IMR-90 (cell line): ENCODE results near the gene ANKRD13B. TPM values are rescaled to one million over a fixed set of nuclear protein-coding genes. Genes with fewer than 3 reads are reported as not detected.
A peak's percentile ranks its signal among the peaks of the same experiment; 100 is the strongest.

Experiments used
- ATAC-seq: fragments of 200-7000 bp; cut with Tn5 transposase; 2 replicates; pipeline ENCODE4 v1.9.1; 2020; ENCODE audit warnings: low read depth, mild to moderate bottlenecking, moderate library complexity
- BruUV-seq: library from RNA; stranded (reverse); fragments of 400-500 nt; replicated peaks from 2 replicates; lab custom pipeline; 2021; lab: Mats Ljungman, UMichigan
- CTCF ChIA-PET: fragments of 300-600 bp; formaldehyde crosslinking; extraction: SDS; loops from one replicate; lab custom pipeline; 2021; ENCODE audit warnings: antibody characterized with exemption; lab: Yijun Ruan, JAX
- POLR2A ChIA-PET: fragments of 300-600 bp; sonication (Branson Sonifier 250); formaldehyde crosslinking; loops from one replicate; lab custom pipeline; 2022; ENCODE audit warnings: antibody characterized with exemption; ENCODE audit not compliant: unreplicated experiment; lab: Charles Lee
- DNase-seq: peaks from one replicate; pipeline ENCODE4 v3.0.0; 2013
- H2AFZ ChIP-seq: replicated peaks from 2 replicates; pipeline ENCODE3; 2013; ENCODE audit warnings: low read length, mild to moderate bottlenecking; ENCODE audit not compliant: poor library complexity
- H2AK5ac ChIP-seq: 2 replicates; pipeline ENCODE4 v1.6.1; 2013; ENCODE audit warnings: low read depth, low read length, inconsistent platforms
- H2AK9ac ChIP-seq: replicated peaks from 2 replicates; pipeline ENCODE3; 2013; ENCODE audit warnings: mild to moderate bottlenecking, low read depth, low read length, moderate library complexity; ENCODE audit not compliant: poor library complexity
- H2BK120ac ChIP-seq: 2 replicates; pipeline ENCODE4 v1.6.1; 2013; ENCODE audit warnings: low read depth, low read length, inconsistent platforms
- H2BK15ac ChIP-seq: 3 replicates; pipeline ENCODE4 v1.6.1; 2013; ENCODE audit warnings: low read depth, low read length, inconsistent platforms
- H2BK20ac ChIP-seq: 2 replicates; pipeline ENCODE4 v1.6.1; 2013; ENCODE audit warnings: low read depth, mild to moderate bottlenecking, inconsistent platforms, low read length, moderate library complexity
- H2BK5ac ChIP-seq: 2 replicates; pipeline ENCODE4 v1.6.1; 2013; ENCODE audit warnings: mild to moderate bottlenecking, low read depth, low read length, inconsistent platforms; ENCODE audit not compliant: poor library complexity, severe bottlenecking
- H3K14ac ChIP-seq: replicated peaks from 2 replicates; pipeline ENCODE4 v1.6.1; 2013; ENCODE audit warnings: low read depth, low read length, inconsistent platforms
- H3K18ac ChIP-seq: 2 replicates; pipeline ENCODE4 v1.6.1; 2013; ENCODE audit warnings: low read depth, low read length, control low read depth
- H3K23ac ChIP-seq: 2 replicates; pipeline ENCODE4 v1.6.1; 2013; ENCODE audit warnings: low read depth, low read length, inconsistent platforms
- H3K27ac ChIP-seq: 2 replicates; pipeline ENCODE4 v1.5.1; 2013; ENCODE audit warnings: mild to moderate bottlenecking, control low read depth, low read length; ENCODE audit not compliant: insufficient read depth
- H3K27me3 ChIP-seq: 2 replicates; pipeline ENCODE4 v1.6.1; 2013; ENCODE audit warnings: low read length; ENCODE audit not compliant: control insufficient read depth, insufficient read depth
- H3K36me3 ChIP-seq: 2 replicates; pipeline ENCODE4 v1.6.1; 2013; ENCODE audit warnings: low read length, mixed read lengths; ENCODE audit not compliant: control insufficient read depth, insufficient read depth
- H3K4ac ChIP-seq: 2 replicates; pipeline ENCODE4 v1.6.1; 2013; ENCODE audit warnings: low read depth, low read length, inconsistent platforms
- H3K4me1 ChIP-seq: 2 replicates; pipeline ENCODE4 v1.6.1; 2013; ENCODE audit warnings: low read length, mixed read lengths; ENCODE audit not compliant: control insufficient read depth, insufficient read depth
- H3K4me2 ChIP-seq: 2 replicates; pipeline ENCODE4 v1.6.1; 2013; ENCODE audit warnings: low read depth, mild to moderate bottlenecking, control low read depth, low read length, moderate library complexity
- H3K4me3 ChIP-seq: 2 replicates; pipeline ENCODE4 v1.5.1; 2013; ENCODE audit warnings: low read depth, mild to moderate bottlenecking, control low read depth, low read length, moderate library complexity; ENCODE audit not compliant: insufficient read depth
- H3K56ac ChIP-seq: 2 replicates; pipeline ENCODE4 v1.6.1; 2013; ENCODE audit warnings: low read length, inconsistent platforms; ENCODE audit not compliant: insufficient read depth; ENCODE audit errors: extremely low read depth
- H3K79me1 ChIP-seq, 2 experiments: 2 replicates each; pipeline ENCODE4 v1.6.1; 2013; ENCODE audit warnings: low read length in 2 of 2, inconsistent platforms in 1 of 2, low read depth in 1 of 2
- H3K9ac ChIP-seq: 2 replicates; pipeline ENCODE4 v1.6.1; 2013; ENCODE audit warnings: low read depth, low read length, control low read depth
- H3K9me1 ChIP-seq: 2 replicates; pipeline ENCODE4 v1.6.1; 2013; ENCODE audit warnings: low read length, inconsistent platforms; ENCODE audit not compliant: insufficient read depth
- H3K9me3 ChIP-seq: 2 replicates; pipeline ENCODE4 v1.6.1; 2013; ENCODE audit warnings: low read length; ENCODE audit not compliant: control insufficient read depth, insufficient read depth
- H4K20me1 ChIP-seq: 2 replicates; pipeline ENCODE4 v1.6.1; 2013; ENCODE audit warnings: low read length, inconsistent platforms; ENCODE audit not compliant: insufficient read depth
- H4K5ac ChIP-seq: 2 replicates; pipeline ENCODE4 v1.6.1; 2013; ENCODE audit warnings: mild to moderate bottlenecking, low read depth, low read length, control low read depth
- H4K8ac ChIP-seq, 2 experiments: 2 replicates each; pipeline ENCODE4 v1.6.1; 2013; ENCODE audit warnings: low read depth in 2 of 2, low read length in 2 of 2, control low read depth in 1 of 2, inconsistent platforms in 1 of 2
- H4K91ac ChIP-seq: 2 replicates; pipeline ENCODE4 v1.6.1; 2013; ENCODE audit warnings: low read depth, low read length, inconsistent platforms; ENCODE audit not compliant: insufficient read depth
- BHLHE40 ChIP-seq: fragments of 150-350 bp; IDR thresholded peaks from 2 replicates; pipeline ENCODE4 v1.6.1; 2016; ENCODE audit warnings: mild to moderate bottlenecking, low read depth, low read length
- CHD1 ChIP-seq: IDR thresholded peaks from 2 replicates; pipeline ENCODE4 v1.6.1; 2012; ENCODE audit warnings: low read depth, low read length, improper control_type of control experiment
- CTCF ChIP-seq: conservative IDR thresholded peaks from 2 replicates; pipeline ENCODE4 v1.5.1; 2012; ENCODE audit warnings: mild to moderate bottlenecking, low read depth, low read length, improper control_type of control experiment
- MXI1 ChIP-seq: IDR thresholded peaks from 2 replicates; pipeline ENCODE4 v1.6.1; 2012; ENCODE audit warnings: low read depth, mild to moderate bottlenecking, low read length, moderate library complexity, borderline replicate concordance
- RAD21 ChIP-seq: IDR thresholded peaks from 2 replicates; pipeline ENCODE4 v1.6.1; 2012; ENCODE audit warnings: low read length, improper control_type of control experiment
- RFX5 ChIP-seq: IDR thresholded peaks from 2 replicates; pipeline ENCODE4 v1.8.0; 2012; ENCODE audit warnings: low read depth, mild to moderate bottlenecking, low read length, moderate library complexity
- USF2 ChIP-seq: fragments of 150-350 bp; IDR thresholded peaks from 2 replicates; pipeline ENCODE4 v1.6.1; 2017; ENCODE audit warnings: mild to moderate bottlenecking, antibody characterized with exemption, low read length, low read depth
- WGBS, 2 experiments: methylation state at CpG; one replicate each; pipeline versions ENCODE4 v1.1.5 to v1.1.7; 2013; ENCODE audit warnings: missing lambda C conversion rate in 2 of 2; ENCODE audit not compliant: insufficient read length in 1 of 2; ENCODE audit errors: extremely low coverage in 2 of 2; 5-methylcytosine and 5-hydroxymethylcytosine counted together
- dilution Hi-C: fragments of 300-500 bp; cut with HindIII; formaldehyde crosslinking; loops from one replicate; pipeline ENCODE4 v1.14.3; 2018; ENCODE audit warnings: low sequenced_read_pairs; ENCODE audit not compliant: unreplicated experiment
- in situ Hi-C: fragments of 300-500 bp; cut with MboI; formaldehyde crosslinking; loops from 3 replicates; pipeline ENCODE4 v1.14.3; 2019; ENCODE audit warnings: low sequenced_read_pairs, inconsistent platforms, mixed read lengths
- intact Hi-C: fragments of 100-400 bp; cut with micrococcal nuclease; formaldehyde crosslinking; loops from 2 replicates; pipeline ENCODE4 v1.10.0; 2022
- polyA plus RNA-seq, 3 experiments: library from polyadenylated mRNA; depleted of rRNA; stranded (reverse); fragments of >200 nt; gene quantifications; 2 replicates each; pipeline ENCODE4 v1.2.3, GENCODE V29; 2012; ENCODE audit warnings: low replicate concordance in 1 of 3
- total RNA-seq: library from RNA; depleted of rRNA; stranded (reverse); fragments of >200 nt; gene quantifications from 2 replicates; pipeline ENCODE4 v1.2.3, GENCODE V29; 2012

ANKRD13B gene
- total and polyA plus RNA-seq, 2 of the 4 experiments (the other 2 are of a cell fraction): 0.90 to 4.0 TPM

- POLR2A ChIA-PET: interaction anchor here (0.5 kb wide), 1 partner anchor 1675 kb away, joined by 10 read pairs; no protein-coding TSS in a partner anchor
- ATAC-seq (no peak), DNase-seq (no peak)
- peaks cover 0 to 36% of the 10 kb centered on the region in 2 experiments; a peak in 3 of 4 replicates for H3K79me1 ChIP-seq
- H2BK20ac ChIP-seq: no peak overlapping the region
- intact Hi-C loops: no loop called here
- H3K27ac ChIP-seq: no peak overlapping the region
- dilution Hi-C loops: no loop called here
- no peak overlapping the region for H4K8ac ChIP-seq
- H3K23ac ChIP-seq: no peak overlapping the region
- no peak overlapping the region for H3K4me3 ChIP-seq
- H3K4ac ChIP-seq: no peak overlapping the region
- peaks cover 7% of the 10 kb centered on the region for H4K20me1 ChIP-seq
- no peak overlapping the region for H4K5ac ChIP-seq
- H3K4me2 ChIP-seq: no peak overlapping the region
- H3K4me1 ChIP-seq: peaks cover 8% of the 10 kb centered on the region; the same call in 1 of the 2 replicates
- no TSS peak for BruUV-seq
- H3K18ac ChIP-seq: no peak overlapping the region
- no peaks in the 10 kb centered on the region for H3K9me3 ChIP-seq
- no peak overlapping the region for H2BK5ac ChIP-seq
- no peaks in the 10 kb centered on the region; the same call in 1 of the 2 replicates for H3K9me1 ChIP-seq
- CTCF ChIA-PET: interaction anchor here (1.5 kb wide), 1 partner anchor 206 kb away, joined by 3 read pairs; no protein-coding TSS in a partner anchor
- in situ Hi-C loops: no loop called here
- no peak overlapping the region for H2AK5ac ChIP-seq
- H3K36me3 ChIP-seq: peaks cover 66% of the 10 kb centered on the region
- H3K56ac ChIP-seq: no peak overlapping the region
- H2BK120ac ChIP-seq: no peak overlapping the region
- no peaks in the 10 kb centered on the region for H3K27me3 ChIP-seq
- no peak overlapping the region for H3K9ac ChIP-seq
- no peak overlapping the region for H3K14ac ChIP-seq
- peak overlapping the region; percentile 32 for H2AFZ ChIP-seq
- TF ChIP-seq RFX5 (no peak), RAD21 (no peak), CHD1 (no peak), MXI1 (no peak), BHLHE40 (no peak), CTCF (no peak), USF2 (no peak)
- H2BK15ac ChIP-seq: no peak overlapping the region
- 96% methylated on average over 16 of the region's 37 CpGs; no CpG with 5 or more reads in 1 of the 2 experiments for WGBS, 2 experiments
- no peak overlapping the region for H4K91ac ChIP-seq
- H2AK9ac ChIP-seq: no peak overlapping the region
Measured at GRCh38 chr17:29576214-29577000, 16.5 kb upstream of the ANKRD13B start.
